Prostate gland (tissue), 2 donors: ENCODE data around the gene MYO15B. TPM values are rescaled to one million over a fixed set of nuclear protein-coding genes. Genes with fewer than 3 reads are reported as not detected.
A peak's percentile ranks its signal among the peaks of the same experiment; 100 is the strongest.

Experiments
- DNase-seq: peaks from one replicate; pipeline ENCODE4 v3.0.0-alpha.2; 2019; ENCODE audit warnings: low spot score
- H3K27ac ChIP-seq, 2 donors: fragments of 200-600 bp; sonication (generic); 2 replicates each; pipeline ENCODE4 v1.5.1; 2017 to 2019
- H3K27me3 ChIP-seq: fragments of 200-600 bp; sonication (generic); replicated peaks from 2 replicates; pipeline ENCODE4 v1.5.1; 2019; ENCODE audit not compliant: insufficient read depth
- H3K36me3 ChIP-seq, 2 donors: fragments of 200-600 bp; sonication (generic); 1 replicate in 1 of 2; 2 replicates in 1 of 2; pipeline versions ENCODE4 v1.5.1 to v1.8.1; 2017 to 2019
- H3K4me1 ChIP-seq: fragments of 200-600 bp; sonication (generic); replicated peaks from 2 replicates; pipeline ENCODE4 v1.5.1; 2019
- H3K4me3 ChIP-seq, 2 donors: fragments of 200-600 bp; sonication (generic); 2 replicates each; pipeline ENCODE4 v1.5.1; 2017 to 2019
- H3K9me3 ChIP-seq: fragments of 200-600 bp; sonication (generic); 2 replicates; pipeline ENCODE4 v1.5.1; 2017
- CTCF ChIP-seq, 4 experiments: fragments of 200-600 bp in 2 of 4; fragments of 450-650 bp in 2 of 4; sonication (generic) in 2 of 4; IDR thresholded peaks; 1 replicate in 3 of 4; 2 replicates in 1 of 4; pipeline ENCODE4 v1.5.1; 2016 to 2019; ENCODE audit warnings: antibody characterized with exemption in 4 of 4, mild to moderate bottlenecking in 2 of 4, moderate library complexity in 2 of 4
- POLR2A ChIP-seq: fragments of 450-650 bp; IDR thresholded peaks from one replicate; pipeline ENCODE4 v1.6.1; 2016; ENCODE audit warnings: antibody characterized with exemption, mild to moderate bottlenecking
- POLR2AphosphoS5 ChIP-seq: sonication (generic); formaldehyde crosslinking; IDR thresholded peaks from one replicate; pipeline ENCODE4 v1.6.1; 2017; ENCODE audit warnings: antibody characterized with exemption
- WGBS: methylation state at CpG from one replicate; pipeline ENCODE4 v1.1.5; 2018; 5-methylcytosine and 5-hydroxymethylcytosine counted together
- intact Hi-C: fragments of 100-400 bp; cut with DNase I; formaldehyde crosslinking; loops from one replicate; pipeline ENCODE4 v1.14.2; 2022
- total RNA-seq, 2 donors: library from RNA; depleted of rRNA; stranded (reverse); fragments of >200 nt; gene quantifications; one replicate each; pipeline ENCODE4 v1.1.0, GENCODE V29; 2016

The MYO15B gene
- total RNA-seq, 2 donors from 2014 or later = 86.5 to 214 TPM

- 6% methylated on average over 34 of the region's 49 CpGs for WGBS
- no peaks in the 10 kb centered on the region for H3K9me3 ChIP-seq
- H3K4me1 ChIP-seq = peaks cover 10% of the 10 kb centered on the region
- intact Hi-C loops = loop anchor here (2.0 to 5.0 kb wide), 2 partner anchors 72 to 161 kb away; partner anchors contain the start of gene TSEN54
- H3K27ac ChIP-seq = peak overlapping the region; percentile 83 to 90
- H3K36me3 ChIP-seq = no peaks in the 10 kb centered on the region
- TF ChIP-seq CTCF (IDR thresholded peaks at IDR 0.05) (no peak), POLR2AphosphoS5 (no peak), POLR2A (no peak)
- peak overlapping the region; percentile 52 to 56 for H3K4me3 ChIP-seq
- no peaks in the 10 kb centered on the region for H3K27me3 ChIP-seq
- peak; percentile 25 for DNase-seq
Observed at GRCh38 chr17:75588596-75589011, 1.0 kb downstream of the MYO15B start.

GRCh38 chr17:75589012-75589918 lies 1.7 kb downstream of the MYO15B start:
- H3K4me3 ChIP-seq = peak overlapping the region; percentile 52 to 56
- H3K4me1 ChIP-seq = peaks cover 10% of the 10 kb centered on the region
- peak; percentile 96 for DNase-seq
- H3K27ac ChIP-seq = peak overlapping the region; percentile 83 to 90
- intact Hi-C loops = loop anchor here (2.0 to 5.0 kb wide), 2 partner anchors 72 to 162 kb away; partner anchors contain the start of gene TSEN54
- no peaks in the 10 kb centered on the region for H3K9me3 ChIP-seq
- WGBS = 3% methylated on average over 60 of the region's 100 CpGs
- no peak for TF ChIP-seq POLR2AphosphoS5
- TF ChIP-seq POLR2A = peak; percentile 67
- TF ChIP-seq CTCF (IDR thresholded peaks at IDR 0.05) = peak; percentile 87 to 94 (median 92)
- no peaks in the 10 kb centered on the region for H3K27me3 ChIP-seq
- no peaks in the 10 kb centered on the region for H3K36me3 ChIP-seq

- TF ChIP-seq POLR2AphosphoS5 = no peak
- TF ChIP-seq CTCF (IDR thresholded peaks at IDR 0.05) = no peak
- no peak for TF ChIP-seq POLR2A
- Histone ChIP-seq H3K4me1 (peaks cover 10% of the 10 kb centered on the region), H3K27ac (peak overlapping the region; percentile 83 to 90), H3K36me3 (no peaks in the 10 kb centered on the region), H3K9me3 (no peaks in the 10 kb centered on the region), H3K4me3 (peak overlapping the region; percentile 52 to 56), H3K27me3 (no peaks in the 10 kb centered on the region)
- 51% methylated on average over 18 of the region's 29 CpGs for WGBS
- intact Hi-C loops = loop anchor here (2.0 to 5.0 kb wide), 2 partner anchors 73 to 163 kb away; partner anchors contain the start of gene TSEN54
- no peak for DNase-seq
Observed at GRCh38 chr17:75589919-75590303, 2.3 kb downstream of the MYO15B start.

- 63% methylated on average over 8 of the region's 8 CpGs for WGBS
- TF ChIP-seq POLR2A (no peak), POLR2AphosphoS5 (no peak), CTCF (IDR thresholded peaks at IDR 0.05) (no peak)
- Histone ChIP-seq H3K27me3 (no peaks in the 10 kb centered on the region), H3K4me3 (no peak overlapping the region), H3K9me3 (no peaks in the 10 kb centered on the region), H3K27ac (peak overlapping the region in 1 of 2 donors; percentile 90), H3K36me3 (no peaks in the 10 kb centered on the region), H3K4me1 (peaks cover 10% of the 10 kb centered on the region)
- DNase-seq = no peak
- intact Hi-C loops = no loop called here
Observed at GRCh38 chr17:75590314-75590761, 2.7 kb downstream of the MYO15B start.
